Testis (tissue), 3 donors: ENCODE measurements around the gene PA2G4. TPM values are rescaled to one million over a fixed set of nuclear protein-coding genes. Genes with fewer than 3 reads are reported as not detected.

ENCODE experiments used
- DNase-seq: peaks from one replicate; pipeline ENCODE4 v3.0.0-alpha.2; 2019
- H3K27ac ChIP-seq, 2 donors: fragments of 200-600 bp; sonication (generic); one replicate each; pipeline ENCODE4 v1.5.1; 2019
- H3K27me3 ChIP-seq: fragments of 200-600 bp; sonication (generic); one replicate; pipeline ENCODE4 v1.5.1; 2019
- H3K36me3 ChIP-seq: fragments of 200-600 bp; sonication (generic); one replicate; pipeline ENCODE4 v1.5.1; 2017; ENCODE audit warnings: low read depth; ENCODE audit errors: missing control alignments
- H3K4me1 ChIP-seq: fragments of 200-600 bp; sonication (generic); one replicate; pipeline ENCODE4 v1.5.1; 2019
- H3K4me3 ChIP-seq, 2 donors: fragments of 200-600 bp; sonication (generic); one replicate each; pipeline ENCODE4 v1.5.1; 2017 to 2019
- H3K9me3 ChIP-seq: fragments of 200-600 bp; sonication (generic); one replicate; pipeline ENCODE4 v1.5.1; 2017
- POLR2A ChIP-seq: fragments of 450-650 bp; IDR thresholded peaks from one replicate; pipeline ENCODE4 v1.6.1; 2017; ENCODE audit warnings: antibody characterized with exemption, mild to moderate bottlenecking, moderate library complexity
- WGBS, 2 donors: methylation state at CpG; one replicate each; pipeline ENCODE4 v1.1.5; 2018; 5-methylcytosine and 5-hydroxymethylcytosine counted together
- intact Hi-C: fragments of 100-400 bp; cut with DNase I; formaldehyde crosslinking; loops from one replicate; pipeline ENCODE4 v1.15.1; 2023; ENCODE audit warnings: low total_unique reads
- polyA plus RNA-seq: library from polyadenylated mRNA; stranded (reverse); fragments of 350-450 nt; fragmentation: Illumina TruSeq; extraction: RNeasy Lipid Tissue Mini Kit (QIAGEN cat#74804); gene quantifications from one replicate; pipeline ENCODE4 v1.2.3, GENCODE V29; 2014; ENCODE audit warnings: low read depth, low replicate concordance; ENCODE audit not compliant: insufficient read depth
- total RNA-seq, 2 donors: library from RNA; depleted of rRNA; stranded (reverse); fragments of >200 nt; gene quantifications; one replicate each; pipeline ENCODE4 v1.2.3, GENCODE V29; 2016
- TF ChIP-seq, protein P1 (sequence below), 3 experiments: fragments of 450-650 bp in 2 of 3; fragments of 200-600 bp in 1 of 3; sonication (generic) in 1 of 3; IDR thresholded peaks; one replicate each; pipeline ENCODE4 v1.5.1; 2016 to 2019; ENCODE audit warnings: antibody characterized with exemption in 3 of 3, mild to moderate bottlenecking in 2 of 3, moderate library complexity in 1 of 3

Gene PA2G4
- total and polyA plus RNA-seq, 3 donors from 2014 or later, result 61.0 to 190 (median 81.4) TPM

DNA sequence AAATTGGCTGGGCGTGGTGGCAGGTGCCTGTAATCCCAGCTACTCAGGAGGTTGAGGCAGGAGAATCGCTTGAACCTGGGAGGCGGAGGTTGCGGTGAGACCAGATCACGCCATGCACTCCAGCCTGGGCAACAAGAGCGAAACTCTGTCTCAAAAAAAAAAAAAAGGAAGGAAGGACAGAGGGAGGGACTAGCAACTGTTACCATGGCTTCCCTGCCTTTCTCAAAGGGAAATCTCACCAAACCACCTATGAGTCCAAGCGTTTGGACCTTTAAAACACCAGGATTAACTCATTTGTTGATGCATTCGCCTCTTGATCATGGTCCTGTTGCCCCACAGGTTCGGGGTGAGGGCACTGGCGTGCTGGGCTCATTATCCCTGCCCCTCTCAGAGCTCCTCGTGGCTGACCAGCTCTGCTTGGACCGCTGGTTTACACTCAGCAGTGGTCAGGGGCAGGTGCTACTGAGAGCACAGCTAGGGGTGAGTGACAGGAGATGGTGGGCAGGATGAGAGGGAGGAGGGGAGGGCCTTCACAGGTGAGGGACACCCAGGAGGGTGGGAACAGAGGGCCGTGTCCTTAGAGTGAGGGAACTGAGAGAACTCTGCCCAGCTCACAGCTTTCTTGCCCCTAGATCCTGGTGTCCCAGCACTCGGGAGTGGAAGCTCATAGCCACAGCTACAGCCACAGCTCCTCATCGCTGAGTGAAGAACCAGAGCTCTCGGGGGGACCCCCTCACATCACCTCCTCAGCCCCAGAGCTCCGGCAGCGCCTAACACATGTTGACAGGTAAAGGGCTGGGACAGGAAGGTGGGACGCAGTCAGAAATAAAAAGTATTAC, 37.8 kb downstream of the PA2G4 start:
- intact Hi-C loops, result no loop called here
- H3K27me3 ChIP-seq, result no peaks in the 10 kb centered on the region
- no peak for DNase-seq
- TF ChIP-seq, protein P1, sequence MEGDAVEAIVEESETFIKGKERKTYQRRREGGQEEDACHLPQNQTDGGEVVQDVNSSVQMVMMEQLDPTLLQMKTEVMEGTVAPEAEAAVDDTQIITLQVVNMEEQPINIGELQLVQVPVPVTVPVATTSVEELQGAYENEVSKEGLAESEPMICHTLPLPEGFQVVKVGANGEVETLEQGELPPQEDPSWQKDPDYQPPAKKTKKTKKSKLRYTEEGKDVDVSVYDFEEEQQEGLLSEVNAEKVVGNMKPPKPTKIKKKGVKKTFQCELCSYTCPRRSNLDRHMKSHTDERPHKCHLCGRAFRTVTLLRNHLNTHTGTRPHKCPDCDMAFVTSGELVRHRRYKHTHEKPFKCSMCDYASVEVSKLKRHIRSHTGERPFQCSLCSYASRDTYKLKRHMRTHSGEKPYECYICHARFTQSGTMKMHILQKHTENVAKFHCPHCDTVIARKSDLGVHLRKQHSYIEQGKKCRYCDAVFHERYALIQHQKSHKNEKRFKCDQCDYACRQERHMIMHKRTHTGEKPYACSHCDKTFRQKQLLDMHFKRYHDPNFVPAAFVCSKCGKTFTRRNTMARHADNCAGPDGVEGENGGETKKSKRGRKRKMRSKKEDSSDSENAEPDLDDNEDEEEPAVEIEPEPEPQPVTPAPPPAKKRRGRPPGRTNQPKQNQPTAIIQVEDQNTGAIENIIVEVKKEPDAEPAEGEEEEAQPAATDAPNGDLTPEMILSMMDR (IDR thresholded peaks at IDR 0.05), result no peak
- TF ChIP-seq POLR2A, result no peak
- H3K36me3 ChIP-seq, result no peaks in the 10 kb centered on the region
- H3K9me3 ChIP-seq, result no peaks in the 10 kb centered on the region
- H3K27ac ChIP-seq, result no peak overlapping the region
- WGBS, 2 donors, result 85 to 94% methylated on average over 19 of the region's 19 CpGs
- peaks cover 13% of the 10 kb centered on the region for H3K4me1 ChIP-seq
- H3K4me3 ChIP-seq, result no peak overlapping the region

DNA sequence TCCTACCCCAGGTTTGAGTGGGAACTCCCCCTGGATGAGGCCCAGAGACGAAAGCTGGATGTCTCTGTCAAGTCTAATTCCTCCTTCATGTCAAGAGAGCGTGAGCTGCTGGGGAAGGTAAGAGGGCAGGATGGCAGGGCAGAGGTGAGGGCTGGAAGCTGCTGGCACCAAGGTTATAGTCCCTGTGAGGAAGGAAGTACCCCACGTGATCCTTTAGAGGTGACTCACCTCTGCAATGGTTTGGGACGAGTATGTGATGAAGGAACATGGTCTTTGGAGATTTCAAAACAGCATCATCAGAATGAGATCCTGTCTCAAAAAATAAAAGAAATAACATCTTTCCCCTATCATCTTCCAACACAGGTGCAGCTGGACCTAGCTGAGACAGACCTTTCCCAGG, 38.9 kb downstream of the PA2G4 start:
- TF ChIP-seq POLR2A, result no peak
- TF ChIP-seq, protein P1 (IDR thresholded peaks at IDR 0.05), result no peak

DNA sequence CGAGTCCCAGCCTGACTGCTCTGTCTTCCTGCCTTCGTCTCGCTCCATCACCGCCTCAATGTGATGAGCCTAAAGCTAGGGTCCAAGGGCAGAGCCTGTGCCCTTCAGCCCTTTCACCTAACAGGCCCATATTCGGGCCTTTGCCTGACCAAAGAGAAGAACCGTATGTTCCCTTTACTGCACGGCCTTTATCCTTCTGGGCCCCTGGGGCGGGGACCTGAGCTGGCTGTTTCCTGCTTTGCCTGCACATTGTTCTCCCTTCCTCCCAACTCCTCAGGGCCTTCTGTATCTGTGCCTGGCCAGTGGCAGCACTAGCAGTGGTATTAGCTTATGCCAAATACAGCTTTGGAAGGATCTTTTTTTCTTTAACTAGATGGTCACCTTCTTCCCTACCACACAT, 39.5 kb downstream of the PA2G4 start:
- TF ChIP-seq, protein P1 (IDR thresholded peaks at IDR 0.05), result no peak
- TF ChIP-seq POLR2A, result no peak
- intact Hi-C loops, result no loop called here

More for the DNA sequence above, 38.9 kb downstream of the PA2G4 start:
- Histone ChIP-seq H3K9me3 (no peaks in the 10 kb centered on the region), H3K27ac (peak overlapping the region in 1 of 2 donors; percentile 53), H3K4me1 (peaks cover 17% of the 10 kb centered on the region), H3K27me3 (no peaks in the 10 kb centered on the region), H3K36me3 (no peaks in the 10 kb centered on the region), H3K4me3 (no peak overlapping the region)
- no peak for DNase-seq
- intact Hi-C loops, result no loop called here
- 75 to 81% methylated on average over 1 to 4 of the region's 4 CpGs for WGBS, 2 donors

DNA sequence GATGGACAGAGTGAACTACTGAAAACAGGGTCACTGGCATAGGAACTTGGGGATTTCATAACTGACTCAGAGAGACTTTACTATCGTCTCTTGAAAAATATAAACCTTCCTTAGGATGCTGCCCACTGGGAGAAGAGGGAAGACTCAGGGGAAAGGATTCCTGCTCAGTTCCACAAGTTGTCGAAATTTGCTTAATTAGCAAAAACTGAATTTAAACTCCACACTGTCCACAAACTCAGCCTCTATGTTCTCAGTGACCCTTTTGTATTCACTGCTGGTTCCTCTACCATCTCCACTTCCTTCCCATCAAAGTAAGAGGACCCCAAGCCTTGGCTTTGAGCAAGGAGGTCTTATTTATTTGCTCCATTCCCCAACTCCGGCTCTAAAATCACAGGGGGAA, 40.9 kb downstream of the PA2G4 start:
- intact Hi-C loops, result no loop called here
- WGBS, 2 donors, result 73 to 78% methylated on average over 3 of the region's 3 CpGs
- no peaks in the 10 kb centered on the region for H3K36me3 ChIP-seq
- no peaks in the 10 kb centered on the region for H3K9me3 ChIP-seq
- H3K27me3 ChIP-seq, result no peaks in the 10 kb centered on the region
- no peak overlapping the region for H3K4me3 ChIP-seq
- H3K4me1 ChIP-seq, result peaks cover 17% of the 10 kb centered on the region
- H3K27ac ChIP-seq, result peak overlapping the region in 1 of 2 donors; percentile 20
- TF ChIP-seq POLR2A, result no peak
- TF ChIP-seq, protein P1 (IDR thresholded peaks at IDR 0.05), result no peak
- DNase-seq, result no peak

More for the DNA sequence above, 39.5 kb downstream of the PA2G4 start:
- Histone ChIP-seq H3K27ac (peak overlapping the region in 1 of 2 donors; percentile 53), H3K4me1 (peaks cover 17% of the 10 kb centered on the region), H3K27me3 (no peaks in the 10 kb centered on the region), H3K9me3 (no peaks in the 10 kb centered on the region), H3K36me3 (no peaks in the 10 kb centered on the region), H3K4me3 (no peak overlapping the region)
- 75 to 77% methylated on average over 8 of the region's 8 CpGs for WGBS, 2 donors
- no peak for DNase-seq
